GM21723 (cell line): ENCODE measurements around the gene C6orf163.

Source experiments
- ATAC-seq: cut with Tn5 transposase; IDR thresholded peaks from one replicate; pipeline ENCODE4 v1.9.1; 2021; ENCODE audit warnings: mild to moderate bottlenecking, moderate library complexity; ENCODE audit not compliant: unreplicated experiment

C6orf163 gene

DNA sequence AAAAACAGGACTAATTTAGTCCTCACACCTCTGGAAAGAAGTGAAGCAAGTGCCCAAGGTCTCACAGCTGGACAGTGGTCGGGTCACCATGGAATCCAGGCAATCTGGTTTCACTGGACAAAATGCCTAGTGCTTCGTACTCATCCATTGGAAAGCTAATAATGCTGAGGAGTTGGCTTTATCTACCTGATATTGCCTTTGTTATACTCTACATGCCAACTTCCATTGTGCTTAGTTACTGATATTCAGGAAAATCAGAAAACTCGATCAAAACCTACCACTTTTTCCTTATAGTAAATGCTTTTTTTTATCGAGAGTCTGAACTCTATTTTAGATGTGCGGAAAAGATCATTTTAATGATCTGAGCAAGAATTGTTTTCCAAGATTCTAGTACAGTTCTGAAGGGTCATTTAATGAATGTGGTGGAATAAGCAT, 64.1 kb downstream of the C6orf163 start:
- no peak for ATAC-seq
